H1 (cell line): ENCODE data around the gene CNTROB. TPM values are rescaled to one million over a fixed set of nuclear protein-coding genes. Genes with fewer than 3 reads are reported as not detected.

Experiments
- CTCF ChIA-PET: fragments of 300-600 bp; sonication (Branson Sonifier 250); formaldehyde crosslinking; loops from one replicate; lab custom pipeline; 2021; ENCODE audit not compliant: partially characterized antibody; lab: Charles Lee
- POLR2A ChIA-PET: fragments of 300-600 bp; sonication (Branson Sonifier 250); formaldehyde crosslinking; loops from one replicate; lab custom pipeline; 2021; ENCODE audit warnings: inconsistent platforms; ENCODE audit not compliant: partially characterized antibody; lab: Charles Lee
- DNase-seq, 2 experiments: peaks; one replicate each; pipeline versions ENCODE4 v3.0.0 to v3.0.0-alpha.2; 2010 to 2022; ENCODE audit warnings: low spot score in 2 of 2, low read depth in 1 of 2, mixed read lengths in 1 of 2
- FAIRE-seq: peaks from 2 replicates; lab custom pipeline; 2011; peaks lifted over from hg19 to GRCh38; lab: Jason Lieb, UNC
- H2AFZ ChIP-seq: 2 replicates; pipeline ENCODE4 v1.8.1; 2012; ENCODE audit warnings: low read length, inconsistent platforms
- H2AK5ac ChIP-seq: 2 replicates; pipeline ENCODE4 v1.6.1; 2013; ENCODE audit warnings: low read depth, low read length
- H2BK120ac ChIP-seq: replicated peaks from 2 replicates; pipeline ENCODE3; 2013; ENCODE audit warnings: low read depth, low read length, inconsistent platforms
- H2BK12ac ChIP-seq: 2 replicates; pipeline ENCODE4 v1.6.1; 2013; ENCODE audit warnings: low read depth, low read length
- H2BK15ac ChIP-seq: 2 replicates; pipeline ENCODE4 v1.6.1; 2013; ENCODE audit warnings: low read length
- H2BK20ac ChIP-seq: 2 replicates; pipeline ENCODE4 v1.6.1; 2013; ENCODE audit warnings: low read length
- H2BK5ac ChIP-seq: 2 replicates; pipeline ENCODE4 v1.6.1; 2013; ENCODE audit warnings: low read depth, low read length
- H3K14ac ChIP-seq: 2 replicates; pipeline ENCODE4 v1.6.1; 2013; ENCODE audit warnings: inconsistent platforms; ENCODE audit not compliant: insufficient read length
- H3K18ac ChIP-seq: 2 replicates; pipeline ENCODE4 v1.6.1; 2013; ENCODE audit warnings: low read length; ENCODE audit errors: extremely low read depth
- H3K23ac ChIP-seq: 2 replicates; pipeline ENCODE4 v1.6.1; 2013; ENCODE audit warnings: inconsistent platforms; ENCODE audit not compliant: insufficient read length
- H3K23me2 ChIP-seq: 2 replicates; pipeline ENCODE4 v1.6.1; 2013; ENCODE audit warnings: low read depth, low read length
- H3K27ac ChIP-seq: 2 replicates; pipeline ENCODE4 v1.6.1; 2011; ENCODE audit warnings: low read depth, low read length, inconsistent platforms
- H3K27me3 ChIP-seq, 4 experiments: replicated peaks in 1 of 4; 1 replicate in 1 of 4; 2 replicates in 3 of 4; pipeline versions ENCODE4 v1.6.1 to v1.8.1; 2011 to 2013; ENCODE audit warnings: low read length in 3 of 4, mild to moderate bottlenecking in 3 of 4, inconsistent platforms in 2 of 4, mixed read lengths in 2 of 4, moderate library complexity in 1 of 4; ENCODE audit not compliant: control insufficient read depth in 3 of 4, insufficient read depth in 3 of 4; ENCODE audit errors: extremely low read depth in 1 of 4
- H3K36me3 ChIP-seq, 4 experiments: 2 replicates each; pipeline versions ENCODE4 v1.6.1 to v1.8.1; 2011 to 2013; ENCODE audit warnings: mild to moderate bottlenecking in 4 of 4, low read length in 3 of 4, moderate library complexity in 2 of 4, control low read depth in 1 of 4, inconsistent platforms in 1 of 4; ENCODE audit not compliant: insufficient read depth in 4 of 4, control insufficient read depth in 2 of 4
- H3K4ac ChIP-seq: replicated peaks from 2 replicates; pipeline ENCODE3; 2013; ENCODE audit warnings: low read length, low read depth, mixed read lengths, inconsistent platforms; ENCODE audit not compliant: insufficient read length
- H3K4me1 ChIP-seq, 4 experiments: replicated peaks in 1 of 4; 1 replicate in 1 of 4; 2 replicates in 3 of 4; pipeline versions ENCODE4 v1.6.1 to v1.8.1; 2011 to 2013; ENCODE audit warnings: low read length in 3 of 4, inconsistent platforms in 2 of 4, mixed read lengths in 1 of 4; ENCODE audit not compliant: insufficient read depth in 4 of 4, control insufficient read depth in 3 of 4
- H3K4me2 ChIP-seq, 2 experiments: 2 replicates each; pipeline versions ENCODE4 v1.6.1 to v1.8.1; 2011 to 2013; ENCODE audit warnings: low read depth in 2 of 2, low read length in 2 of 2, control low read depth in 1 of 2, inconsistent platforms in 1 of 2, mild to moderate bottlenecking in 1 of 2; ENCODE audit not compliant: insufficient read depth in 1 of 2
- H3K4me3 ChIP-seq, 4 experiments: fragments of 200-600, 300-600 bp in 1 of 4; sonication (generic), shearing (Covaris generic), sonication (Bioruptor Twin) in 1 of 4; 2 replicates each; pipeline versions ENCODE4 v1.5.1 to v1.8.1; 2011 to 2016; ENCODE audit warnings: low read length in 4 of 4, low read depth in 3 of 4, control low read depth in 2 of 4, inconsistent platforms in 2 of 4, mild to moderate bottlenecking in 2 of 4, mixed read lengths in 1 of 4, moderate library complexity in 1 of 4; ENCODE audit not compliant: insufficient read depth in 2 of 4; ENCODE audit errors: extremely low read depth in 1 of 4
- H3K56ac ChIP-seq: replicated peaks from 2 replicates; pipeline ENCODE3; 2013; ENCODE audit warnings: low read depth, mild to moderate bottlenecking, mixed read lengths, low read length, inconsistent platforms; ENCODE audit not compliant: insufficient read length
- H3K79me1 ChIP-seq: 2 replicates; pipeline ENCODE4 v1.6.1; 2013; ENCODE audit warnings: low read depth, low read length, control low read depth
- H3K79me2 ChIP-seq, 2 experiments: 2 replicates each; pipeline versions ENCODE4 v1.6.1 to v1.8.1; 2012 to 2013; ENCODE audit warnings: low read length in 2 of 2, mild to moderate bottlenecking in 2 of 2, inconsistent platforms in 1 of 2; ENCODE audit not compliant: insufficient read depth in 2 of 2, control insufficient read depth in 1 of 2
- H3K9ac ChIP-seq, 4 experiments: replicated peaks in 1 of 4; 1 replicate in 1 of 4; 2 replicates in 3 of 4; pipeline versions ENCODE4 v1.6.1 to v1.8.1; 2011 to 2013; ENCODE audit warnings: low read depth in 3 of 4, low read length in 3 of 4, control low read depth in 2 of 4, mild to moderate bottlenecking in 2 of 4, moderate library complexity in 2 of 4, inconsistent platforms in 1 of 4; ENCODE audit errors: extremely low read depth in 1 of 4
- H3K9me3 ChIP-seq, 2 experiments: 2 replicates each; pipeline versions ENCODE4 v1.6.1 to v1.8.1; 2012 to 2013; ENCODE audit warnings: mild to moderate bottlenecking in 2 of 2, moderate library complexity in 2 of 2, control low read depth in 1 of 2, inconsistent platforms in 1 of 2, low read depth in 1 of 2, low read length in 1 of 2, mixed read lengths in 1 of 2; ENCODE audit not compliant: insufficient read depth in 2 of 2
- H4K20me1 ChIP-seq, 2 experiments: replicated peaks in 1 of 2; 2 replicates each; pipeline versions ENCODE3 to v1.8.1; 2011 to 2013; ENCODE audit warnings: inconsistent platforms in 2 of 2, low read length in 2 of 2, mild to moderate bottlenecking in 1 of 2; ENCODE audit not compliant: insufficient read depth in 2 of 2, control insufficient read depth in 1 of 2
- H4K5ac ChIP-seq: 2 replicates; pipeline ENCODE4 v1.6.1; 2013; ENCODE audit warnings: low read length, low read depth, mixed read lengths, inconsistent platforms; ENCODE audit not compliant: insufficient read length
- H4K8ac ChIP-seq: 2 replicates; pipeline ENCODE4 v1.8.0; 2013; ENCODE audit warnings: mild to moderate bottlenecking, moderate library complexity, low read length, inconsistent platforms; ENCODE audit not compliant: insufficient read depth; ENCODE audit errors: extremely low read depth
- H4K91ac ChIP-seq: replicated peaks from 2 replicates; pipeline ENCODE3; 2013; ENCODE audit warnings: low read length, mixed read lengths, inconsistent platforms; ENCODE audit not compliant: insufficient read length
- BCL11A ChIP-seq, 2 experiments: IDR thresholded peaks; one replicate each; pipeline ENCODE4 v1.6.1; 2011; ENCODE audit warnings: low read depth in 2 of 2, low read length in 2 of 2, mild to moderate bottlenecking in 2 of 2
- BRCA1 ChIP-seq: IDR thresholded peaks from 2 replicates; pipeline ENCODE4 v1.6.1; 2012; ENCODE audit warnings: low read depth, low read length, improper control_type of control experiment
- CEBPB ChIP-seq: IDR thresholded peaks from 2 replicates; pipeline ENCODE4 v1.6.1; 2012; ENCODE audit warnings: low read depth, low read length
- EGR1 ChIP-seq: IDR thresholded peaks from 2 replicates; pipeline ENCODE4 v1.6.1; 2011; ENCODE audit warnings: low read depth, low read length, borderline replicate concordance
- EP300 ChIP-seq, 2 experiments: IDR thresholded peaks; 1 replicate in 1 of 2; 2 replicates in 1 of 2; pipeline ENCODE4 v1.6.1; 2011 to 2012; ENCODE audit warnings: low read depth in 2 of 2, low read length in 2 of 2, mild to moderate bottlenecking in 2 of 2, borderline replicate concordance in 1 of 2, inconsistent platforms in 1 of 2, moderate library complexity in 1 of 2
- FOSL1 ChIP-seq: IDR thresholded peaks from 2 replicates; pipeline ENCODE4 v1.6.1; 2011; ENCODE audit warnings: mild to moderate bottlenecking, low read depth, low read length, moderate library complexity; ENCODE audit not compliant: insufficient read depth
- GTF2F1 ChIP-seq: IDR thresholded peaks from 2 replicates; pipeline ENCODE4 v1.6.1; 2012; ENCODE audit warnings: low read depth, low read length, improper control_type of control experiment, borderline replicate concordance
- JUND ChIP-seq: IDR thresholded peaks from 2 replicates; pipeline ENCODE4 v1.6.1; 2011; ENCODE audit warnings: mild to moderate bottlenecking, improper control_type of control experiment, low read length
- NANOG ChIP-seq: IDR thresholded peaks from 2 replicates; pipeline ENCODE4 v1.6.1; 2011; ENCODE audit warnings: low read length, low read depth, mild to moderate bottlenecking, inconsistent platforms; ENCODE audit not compliant: insufficient read depth, poor library complexity, severe bottlenecking
- RXRA ChIP-seq: IDR thresholded peaks from 2 replicates; pipeline ENCODE4 v1.6.1; 2011; ENCODE audit warnings: low read depth, mild to moderate bottlenecking, low read length, moderate library complexity; ENCODE audit not compliant: insufficient read depth
- SIN3A ChIP-seq, 2 experiments: IDR thresholded peaks in 1 of 2; conservative IDR thresholded peaks in 1 of 2; 2 replicates each; pipeline ENCODE4 v1.6.1; 2011 to 2012; ENCODE audit warnings: low read length in 2 of 2, improper control_type of control experiment in 1 of 2, low read depth in 1 of 2, mild to moderate bottlenecking in 1 of 2
- SIRT6 ChIP-seq: IDR thresholded peaks from one replicate; pipeline ENCODE4 v1.7.1; 2012; ENCODE audit warnings: low read length, inconsistent platforms
- SIX5 ChIP-seq: IDR thresholded peaks from 2 replicates; pipeline ENCODE4 v1.6.1; 2011; ENCODE audit warnings: mild to moderate bottlenecking, low read depth, low read length
- SP1 ChIP-seq: IDR thresholded peaks from 2 replicates; pipeline ENCODE4 v1.6.1; 2011; ENCODE audit warnings: low read depth, low read length
- TEAD4 ChIP-seq: IDR thresholded peaks from 2 replicates; pipeline ENCODE4 v1.6.1; 2012; ENCODE audit warnings: low read depth, low read length, inconsistent platforms, mixed read lengths
- YY1 ChIP-seq: IDR thresholded peaks from 2 replicates; pipeline ENCODE4 v1.6.1; 2011; ENCODE audit warnings: low read depth, mild to moderate bottlenecking, low read length
- WGBS, 2 experiments: shearing (Covaris generic) in 1 of 2; methylation state at CpG; one replicate each; pipeline versions ENCODE4 v1.1.6 to v1.1.7; 2013 to 2015; ENCODE audit warnings: low lambda C conversion rate in 2 of 2, mixed read lengths in 2 of 2, inconsistent platforms in 1 of 2, low coverage in 1 of 2, missing lambda C conversion rate in 1 of 2; ENCODE audit not compliant: insufficient replicate concordance in 2 of 2, insufficient coverage in 1 of 2, insufficient read length in 1 of 2; ENCODE audit errors: extremely low coverage in 1 of 2, missing lambda C conversion rate in 1 of 2; 5-methylcytosine and 5-hydroxymethylcytosine counted together
- polyA plus RNA-seq, 7 experiments: library from polyadenylated mRNA; depleted of rRNA in 3 of 7; stranded (reverse) in 5 of 7; unstranded in 2 of 7; fragments of >200 nt in 5 of 7; fragments of 200-250 nt in 2 of 7; gene quantifications; 1 replicate in 5 of 7; 2 replicates in 1 of 7; 4 replicates in 1 of 7; pipeline versions ENCODE4 v1.2.1 to v1.2.3, GENCODE V29; 2011 to 2013; ENCODE audit warnings: missing spikeins in 2 of 7, mixed read lengths in 2 of 7
- total RNA-seq: library from RNA; stranded (reverse); fragmentation: NEBNext Ultra II Directional; extraction: Animal tissue kit (Norgen Biotek cat#: 25700); gene quantifications from 2 replicates; pipeline ENCODE4 v1.2.1, GENCODE V29; 2021

Gene CNTROB
- total and polyA plus RNA-seq, 2 of the 8 experiments (the other 6 are each of a cell fraction or from before 2014, with no cell fraction given): 20.5 to 31.9 TPM

DNA sequence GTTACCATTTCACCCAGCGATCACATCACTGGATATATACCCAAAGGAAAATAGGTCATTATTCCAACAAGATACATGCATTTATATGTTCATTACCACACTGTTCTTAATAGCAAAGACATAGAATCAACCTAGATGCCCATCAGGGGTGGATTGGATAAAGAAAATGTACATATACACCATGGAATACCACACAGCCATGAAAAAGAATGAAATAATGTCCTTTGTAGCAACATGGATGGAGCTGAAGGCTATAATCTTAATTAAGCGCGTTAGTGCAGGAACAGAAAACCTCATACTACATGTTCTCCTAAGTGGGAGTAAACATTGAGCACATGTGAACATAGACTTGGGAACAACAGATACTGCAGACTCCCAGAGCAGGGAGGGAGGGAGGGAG is 18.6 kb downstream of the CNTROB start:
- ChIA-PET CTCF (interaction anchor here (1.1 kb wide), 1 partner anchor 18 kb away, joined by 5 read pairs; the partner anchor contains the start of gene CNTROB), POLR2A (no interaction called here)
- Histone ChIP-seq H3K4me3 (no peak overlapping the region), H4K91ac (no peak overlapping the region), H4K20me1 (no peaks in the 10 kb centered on the region), H4K5ac (no peak overlapping the region), H3K9ac (no peak overlapping the region), H3K23ac (no peak overlapping the region), H2AK5ac (no peak overlapping the region), H3K23me2 (no peaks in the 10 kb centered on the region), H2BK12ac (no peak overlapping the region), H4K8ac (no peak overlapping the region), H3K4me1 (no peaks in the 10 kb centered on the region), H2BK5ac (no peak overlapping the region), H3K79me1 (no peaks in the 10 kb centered on the region), H3K56ac (no peak overlapping the region), H2AFZ (no peak overlapping the region), H3K18ac (no peak overlapping the region), H3K14ac (no peak overlapping the region), H3K27ac (no peak overlapping the region), H3K36me3 (peaks cover 6 to 22% (median 17%) of the 10 kb centered on the region in 4 experiments), H3K27me3 (no peaks in the 10 kb centered on the region; a peak in 1 of 7 replicates), H2BK20ac (no peak overlapping the region), H2BK15ac (no peak overlapping the region), H3K79me2 (no peaks in the 10 kb centered on the region), H3K4ac (no peak overlapping the region), H3K9me3 (no peaks in the 10 kb centered on the region), H3K4me2 (no peak overlapping the region), H2BK120ac (no peak overlapping the region)
- FAIRE-seq: no peak
- 96% methylated on average over 3 of the region's 3 CpGs; no CpG with 5 or more reads in 1 of the 2 experiments for WGBS, 2 experiments
- no peak for DNase-seq
- no peak for TF ChIP-seq BRCA1
- no peak for TF ChIP-seq GTF2F1
- no peak for TF ChIP-seq TEAD4
- no peak for TF ChIP-seq FOSL1
- TF ChIP-seq RXRA: no peak
- TF ChIP-seq SIRT6: no peak
- TF ChIP-seq SP1: no peak
- TF ChIP-seq YY1: no peak
- no peak for TF ChIP-seq JUND
- TF ChIP-seq BCL11A (IDR thresholded peaks at IDR 0.05; ENCODE audit: low read depth in 2 of 2, low read length in 2 of 2): no peak
- TF ChIP-seq CEBPB: no peak
- no peak for TF ChIP-seq NANOG
- no peak for TF ChIP-seq EP300 (IDR thresholded peaks at IDR 0.05; ENCODE audit: borderline replicate concordance in 1 of 2, low read depth in 2 of 2, low read length in 2 of 2)
- no peak for TF ChIP-seq EGR1
- TF ChIP-seq SIX5: no peak
- TF ChIP-seq SIN3A (conservative IDR thresholded peaks at IDR 0.05 in 1 of 2, IDR thresholded peaks at IDR 0.05 in 1 of 2; ENCODE audit: low read depth in 1 of 2, low read length in 2 of 2): no peak
